Type B pancreatic cell (in vitro differentiated cells): Measurements from ENCODE around the gene SPARCL1. TPM values are rescaled to one million over a fixed set of nuclear protein-coding genes. Genes with fewer than 3 reads are reported as not detected.
"Not testable (repeated sequence)": the region's sequence is repeated elsewhere in the genome, so short reads cannot be mapped to it uniquely, and the experiment has no call there.

ENCODE experiments used
- DNase-seq: peaks from one replicate; pipeline ENCODE4 v3.0.0; 2021; ENCODE audit warnings: mixed read lengths; ENCODE audit not compliant: unreplicated experiment; ENCODE audit errors: extremely low spot score
- H3K27ac Mint-ChIP-seq: 2 replicates; pipeline ENCODE4 v1.8.0; 2021; ENCODE audit warnings: mild to moderate bottlenecking, mixed read lengths
- H3K27me3 Mint-ChIP-seq: 2 replicates; pipeline ENCODE4 v1.8.0; 2021; ENCODE audit warnings: mixed read lengths
- H3K36me3 Mint-ChIP-seq: 2 replicates; pipeline ENCODE4 v1.8.0; 2021; ENCODE audit warnings: mixed read lengths
- H3K4me1 Mint-ChIP-seq: one replicate; pipeline ENCODE4 v1.8.0; 2021; ENCODE audit warnings: mixed read lengths; ENCODE audit not compliant: unreplicated experiment
- H3K4me3 Mint-ChIP-seq: 2 replicates; pipeline ENCODE4 v1.8.0; 2021; ENCODE audit warnings: mild to moderate bottlenecking, mixed read lengths
- H3K9me3 Mint-ChIP-seq: 2 replicates; pipeline ENCODE4 v1.8.0; 2021; ENCODE audit warnings: mixed read lengths
- total RNA-seq: library from RNA; stranded (reverse); gene quantifications from 2 replicates; pipeline ENCODE4 v1.2.1, GENCODE V29; 2021; ENCODE audit warnings: low replicate concordance
- TF ChIP-seq, protein P1 (sequence below): fragments of 200-600 bp; sonication (generic); conservative IDR thresholded peaks from 2 replicates; pipeline ENCODE4 v1.5.0; 2021; ENCODE audit warnings: antibody characterized with exemption, mild to moderate bottlenecking

SPARCL1 gene
- total RNA-seq, 1 donor from 2014 or later = 11.2 TPM

DNA sequence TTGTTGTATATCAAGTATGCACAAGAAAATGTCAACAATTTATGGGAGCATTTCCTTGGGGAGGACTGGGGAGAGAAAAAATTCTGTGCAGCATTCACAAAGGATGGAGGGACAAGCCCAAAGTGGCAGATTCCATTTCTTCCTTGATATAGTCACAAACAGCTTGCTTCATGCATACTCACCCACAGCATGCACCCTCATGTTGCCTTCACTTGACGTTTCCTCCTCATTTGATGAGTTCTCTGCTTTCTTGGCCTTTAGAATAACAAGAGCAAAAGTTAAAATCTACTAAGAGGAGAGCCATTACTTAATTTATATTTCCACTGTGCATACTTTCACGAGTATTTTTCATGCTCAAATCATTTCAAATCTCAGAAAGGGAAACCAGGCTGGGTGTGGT is 37.7 kb downstream of the SPARCL1 start:
- H3K36me3 Mint-ChIP-seq = peaks cover 5% of the 10 kb centered on the region

DNA sequence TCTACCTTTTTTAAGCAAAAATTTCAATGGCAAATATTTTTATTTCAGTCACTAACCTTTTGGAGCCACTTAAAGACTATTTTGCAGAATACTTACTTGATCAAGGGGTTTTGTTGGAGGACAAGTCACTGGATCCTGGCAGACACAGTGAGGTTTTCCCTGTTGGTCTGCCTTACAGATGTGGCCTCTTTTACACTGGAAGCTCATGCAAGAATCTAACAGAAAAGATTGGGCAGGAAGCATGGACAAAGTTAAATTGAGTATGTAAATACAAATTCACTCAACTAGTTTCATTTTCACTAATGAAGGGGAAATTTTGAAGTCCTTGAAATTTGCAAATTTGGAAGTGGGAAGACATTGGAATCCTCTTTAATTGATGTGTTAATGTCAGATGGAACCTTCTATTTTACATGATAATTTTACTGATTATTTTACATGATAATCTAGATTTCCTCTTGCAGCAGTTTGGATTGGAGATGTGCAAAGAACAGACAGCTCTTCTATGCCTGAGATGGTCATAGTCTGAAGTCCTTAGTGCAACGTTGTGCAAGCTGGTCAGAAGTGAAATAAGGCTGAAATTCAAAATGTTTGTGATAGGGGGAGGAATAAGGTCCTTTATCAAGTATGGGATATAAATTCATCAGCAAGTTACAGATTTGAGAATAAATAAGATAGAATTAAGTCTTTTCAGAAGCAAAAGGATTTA is 38.4 kb downstream of the SPARCL1 start:
- no peaks in the 10 kb centered on the region for H3K27me3 Mint-ChIP-seq
- H3K27ac Mint-ChIP-seq = no peak overlapping the region
- TF ChIP-seq, protein P1, sequence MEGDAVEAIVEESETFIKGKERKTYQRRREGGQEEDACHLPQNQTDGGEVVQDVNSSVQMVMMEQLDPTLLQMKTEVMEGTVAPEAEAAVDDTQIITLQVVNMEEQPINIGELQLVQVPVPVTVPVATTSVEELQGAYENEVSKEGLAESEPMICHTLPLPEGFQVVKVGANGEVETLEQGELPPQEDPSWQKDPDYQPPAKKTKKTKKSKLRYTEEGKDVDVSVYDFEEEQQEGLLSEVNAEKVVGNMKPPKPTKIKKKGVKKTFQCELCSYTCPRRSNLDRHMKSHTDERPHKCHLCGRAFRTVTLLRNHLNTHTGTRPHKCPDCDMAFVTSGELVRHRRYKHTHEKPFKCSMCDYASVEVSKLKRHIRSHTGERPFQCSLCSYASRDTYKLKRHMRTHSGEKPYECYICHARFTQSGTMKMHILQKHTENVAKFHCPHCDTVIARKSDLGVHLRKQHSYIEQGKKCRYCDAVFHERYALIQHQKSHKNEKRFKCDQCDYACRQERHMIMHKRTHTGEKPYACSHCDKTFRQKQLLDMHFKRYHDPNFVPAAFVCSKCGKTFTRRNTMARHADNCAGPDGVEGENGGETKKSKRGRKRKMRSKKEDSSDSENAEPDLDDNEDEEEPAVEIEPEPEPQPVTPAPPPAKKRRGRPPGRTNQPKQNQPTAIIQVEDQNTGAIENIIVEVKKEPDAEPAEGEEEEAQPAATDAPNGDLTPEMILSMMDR = no peak
- no peak overlapping the region for H3K4me3 Mint-ChIP-seq
- H3K9me3 Mint-ChIP-seq = peaks cover 5% of the 10 kb centered on the region
- peaks cover 5% of the 10 kb centered on the region for H3K36me3 Mint-ChIP-seq
- H3K4me1 Mint-ChIP-seq = no peaks in the 10 kb centered on the region
- no peak for DNase-seq

More for the DNA sequence above, 37.7 kb downstream of the SPARCL1 start:
- no peak overlapping the region for H3K27ac Mint-ChIP-seq
- peaks cover 5% of the 10 kb centered on the region for H3K9me3 Mint-ChIP-seq
- H3K4me3 Mint-ChIP-seq = no peak overlapping the region
- no peak for DNase-seq
- TF ChIP-seq, protein P1 = no peak
- no peaks in the 10 kb centered on the region for H3K4me1 Mint-ChIP-seq
- H3K27me3 Mint-ChIP-seq = no peaks in the 10 kb centered on the region

DNA sequence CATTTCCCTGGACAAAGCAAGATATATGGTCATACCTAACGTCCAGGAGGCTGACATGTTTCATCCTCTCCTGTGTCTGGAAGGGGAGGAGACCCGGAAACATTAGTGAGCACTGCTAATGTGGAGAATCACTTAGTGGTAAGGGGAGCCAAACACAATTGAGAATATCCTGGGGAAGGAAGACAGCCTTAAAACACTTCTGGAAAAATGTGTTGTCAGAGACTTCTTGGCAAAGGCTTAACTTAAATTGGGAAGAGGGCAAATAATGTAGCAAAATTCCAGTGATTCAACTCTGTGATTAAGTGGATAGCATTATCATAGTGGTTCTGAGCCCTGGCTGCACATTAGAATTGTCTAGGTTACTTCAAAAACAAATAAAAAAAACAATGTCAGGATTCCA is 39.5 kb downstream of the SPARCL1 start:
- Mint-ChIP-seq H3K27me3 (no peaks in the 10 kb centered on the region), H3K4me3 (no peak overlapping the region), H3K27ac (no peak overlapping the region), H3K4me1 (no peaks in the 10 kb centered on the region), H3K36me3 (peaks cover 10% of the 10 kb centered on the region), H3K9me3 (peaks cover 5% of the 10 kb centered on the region)
- no peak for DNase-seq
- TF ChIP-seq, protein P1 = no peak

DNA sequence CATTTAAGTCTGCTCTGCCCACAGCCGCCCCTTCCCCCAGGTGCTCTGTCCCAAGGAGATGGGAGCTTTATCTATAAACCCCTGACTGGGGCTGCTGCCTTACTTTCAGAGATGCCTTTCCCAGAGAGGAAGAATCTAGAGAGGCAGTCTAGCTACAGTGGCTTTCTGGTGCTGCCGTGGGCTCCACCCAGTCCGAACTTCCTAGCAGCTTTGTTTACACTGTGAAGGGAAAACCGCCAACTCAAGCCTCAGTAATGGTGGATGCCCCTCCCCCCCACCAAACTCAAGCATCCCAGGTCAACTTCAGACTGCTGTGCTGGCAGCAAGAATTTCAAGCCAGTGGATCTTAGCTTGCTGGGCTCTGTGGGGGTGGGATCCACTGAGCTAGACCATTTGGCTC is 40.5 kb downstream of the SPARCL1 start:
- not testable (repeated sequence) for DNase-seq, H3K27ac Mint-ChIP-seq, H3K4me3 Mint-ChIP-seq, H3K9me3 Mint-ChIP-seq, H3K27me3 Mint-ChIP-seq, H3K4me1 Mint-ChIP-seq
- H3K36me3 Mint-ChIP-seq = peaks cover 12% of the 10 kb centered on the region

DNA sequence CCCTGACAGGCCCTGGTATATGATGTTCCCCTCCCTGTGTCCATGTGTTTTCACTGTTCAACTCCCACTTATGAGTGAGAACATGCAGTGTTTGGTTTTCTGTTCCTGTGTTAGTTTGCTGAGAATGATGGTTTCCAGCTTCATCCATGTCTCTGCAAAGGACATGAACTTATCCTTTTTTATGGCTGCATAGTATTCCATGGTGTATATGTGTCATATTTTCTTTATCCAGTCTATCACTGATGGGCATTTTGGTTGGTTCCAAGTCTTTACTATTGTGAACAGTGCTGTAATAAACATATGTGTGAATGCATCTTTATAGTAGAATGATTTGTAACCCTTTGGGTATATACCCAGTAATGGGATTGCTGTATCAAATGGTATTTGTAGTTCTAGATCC is 45.9 kb downstream of the SPARCL1 start:
- H3K9me3 Mint-ChIP-seq, DNase-seq, H3K4me1 Mint-ChIP-seq, H3K4me3 Mint-ChIP-seq, H3K27me3 Mint-ChIP-seq, H3K27ac Mint-ChIP-seq: not testable (repeated sequence)
- H3K36me3 Mint-ChIP-seq = peaks cover 12% of the 10 kb centered on the region

DNA sequence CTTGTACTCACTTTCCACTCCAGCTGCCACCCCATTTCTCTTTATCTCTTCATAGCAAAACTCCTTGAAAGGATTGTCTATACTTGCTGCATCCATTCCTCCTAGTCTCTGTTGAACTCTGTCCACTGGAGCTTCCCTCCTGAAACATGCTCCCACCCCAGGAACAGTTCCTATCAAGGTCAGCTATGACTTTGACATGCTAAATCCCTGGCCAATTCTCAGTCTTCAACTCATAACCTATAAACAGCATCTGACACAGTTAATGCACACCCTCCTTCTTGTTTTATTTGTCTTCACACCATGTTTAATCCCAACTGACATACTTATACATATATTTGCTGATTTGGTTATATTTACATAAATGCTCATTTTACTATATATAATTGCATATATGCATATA is 47.8 kb downstream of the SPARCL1 start:
- H3K9me3 Mint-ChIP-seq = peaks cover 3% of the 10 kb centered on the region
- H3K4me1 Mint-ChIP-seq = no peaks in the 10 kb centered on the region
- H3K4me3 Mint-ChIP-seq = no peak overlapping the region
- peaks cover 7% of the 10 kb centered on the region for H3K36me3 Mint-ChIP-seq
- H3K27me3 Mint-ChIP-seq = no peaks in the 10 kb centered on the region
- H3K27ac Mint-ChIP-seq = no peak overlapping the region
- no peak for DNase-seq
- TF ChIP-seq, protein P1 = no peak
